HG02840 (cell line): ENCODE results near the gene CYP2W1.
"Not testable (repeated sequence)": the region's sequence is repeated elsewhere in the genome, so short reads cannot be mapped to it uniquely, and the experiment has no call there.

Experiments
- ATAC-seq: cut with Tn5 transposase; IDR thresholded peaks from one replicate; pipeline ENCODE4 v1.9.1; 2021; ENCODE audit warnings: mild to moderate bottlenecking, moderate library complexity, moderate number of reproducible peaks; ENCODE audit not compliant: unreplicated experiment, low FRiP score

CYP2W1 gene

GRCh38 chr7:1025743-1026581 is 43.0 kb downstream of the CYP2W1 start:
- no peak for ATAC-seq

- ATAC-seq: no peak
Measured at GRCh38 chr7:1026721-1027161, 43.8 kb downstream of the CYP2W1 start.

GRCh38 chr7:1027242-1028043 is 44.5 kb downstream of the CYP2W1 start:
- no peak for ATAC-seq

- ATAC-seq: peak; percentile 48
Measured at GRCh38 chr7:1028044-1028770, 45.2 kb downstream of the CYP2W1 start.

- ATAC-seq: no peak
Measured at GRCh38 chr7:1028775-1029636, 46.0 kb downstream of the CYP2W1 start.

- ATAC-seq: no peak
Measured at GRCh38 chr7:1029637-1030443, 46.9 kb downstream of the CYP2W1 start.

- no peak for ATAC-seq
Measured at GRCh38 chr7:1030444-1031070, 47.6 kb downstream of the CYP2W1 start.

GRCh38 chr7:1031716-1032455 is 48.9 kb downstream of the CYP2W1 start:
- no peak for ATAC-seq

GRCh38 chr7:1032536-1033181 is 49.7 kb downstream of the CYP2W1 start:
- ATAC-seq: no peak

GRCh38 chr7:1033546-1034145 is 50.7 kb downstream of the CYP2W1 start:
- no peak for ATAC-seq

- ATAC-seq: not testable (repeated sequence)
Measured at GRCh38 chr7:1034769-1035168, 51.8 kb downstream of the CYP2W1 start.

- ATAC-seq: not testable (repeated sequence)
Measured at GRCh38 chr7:1036164-1036928, 53.4 kb downstream of the CYP2W1 start.
